CD14-positive monocyte (primary cell): ENCODE results near the gene CLDN24. TPM values are rescaled to one million over a fixed set of nuclear protein-coding genes. Genes with fewer than 3 reads are reported as not detected.

ENCODE experiments used
- DNase-seq, 3 donors: peaks; one replicate each; pipeline ENCODE4 v3.0.0-alpha.2; 2011 to 2022
- H2AFZ ChIP-seq: 2 replicates; pipeline ENCODE4 v1.6.0; 2012; ENCODE audit warnings: mild to moderate bottlenecking, low read depth, low read length, inconsistent platforms; ENCODE audit not compliant: insufficient read depth, poor library complexity, severe bottlenecking
- H3K27ac ChIP-seq, 2 donors: 1 replicate in 1 of 2; 2 replicates in 1 of 2; pipeline ENCODE4 v1.5.1; 2012 to 2013; ENCODE audit warnings: low read length in 2 of 2, control low read depth in 1 of 2, inconsistent platforms in 1 of 2, low read depth in 1 of 2, mild to moderate bottlenecking in 1 of 2
- H3K27me3 ChIP-seq, 2 donors: one replicate each; pipeline versions ENCODE4 v1.6.0 to v1.6.1; 2011 to 2013; ENCODE audit warnings: low read length in 2 of 2; ENCODE audit not compliant: control insufficient read depth in 2 of 2, insufficient read depth in 2 of 2
- H3K36me3 ChIP-seq, 2 donors: replicated peaks in 1 of 2; 1 replicate in 1 of 2; 2 replicates in 1 of 2; pipeline versions ENCODE4 v1.5.1 to v1.6.1; 2012 to 2013; ENCODE audit warnings: low read length in 2 of 2, control low read depth in 1 of 2, inconsistent platforms in 1 of 2, mild to moderate bottlenecking in 1 of 2; ENCODE audit not compliant: insufficient read depth in 2 of 2, control insufficient read depth in 1 of 2
- H3K4me1 ChIP-seq, 2 donors: 1 replicate in 1 of 2; 2 replicates in 1 of 2; pipeline versions ENCODE4 v1.5.1 to v1.6.1; 2012 to 2013; ENCODE audit warnings: low read length in 2 of 2, control low read depth in 1 of 2, inconsistent platforms in 1 of 2, mild to moderate bottlenecking in 1 of 2, moderate library complexity in 1 of 2; ENCODE audit not compliant: insufficient read depth in 2 of 2, control insufficient read depth in 1 of 2
- H3K4me2 ChIP-seq: replicated peaks from 2 replicates; pipeline ENCODE3; 2012; ENCODE audit warnings: low read length, moderate library complexity, mild to moderate bottlenecking; ENCODE audit not compliant: poor library complexity, severe bottlenecking; ENCODE audit errors: extremely low read depth
- H3K4me3 ChIP-seq, 3 experiments: fragments of 200-600 bp in 1 of 3; sonication (generic) in 1 of 3; replicated peaks in 1 of 3; 1 replicate in 2 of 3; 2 replicates in 1 of 3; pipeline ENCODE4 v1.5.1; 2011 to 2013; ENCODE audit warnings: low read length in 3 of 3, mild to moderate bottlenecking in 3 of 3, control low read depth in 2 of 3, low read depth in 2 of 3, inconsistent platforms in 1 of 3, moderate library complexity in 1 of 3
- H3K79me2 ChIP-seq: 2 replicates; pipeline ENCODE4 v1.6.0; 2012; ENCODE audit warnings: mild to moderate bottlenecking, control low read depth, inconsistent platforms, low read length, moderate library complexity; ENCODE audit not compliant: insufficient read depth
- H3K9ac ChIP-seq: 2 replicates; pipeline ENCODE4 v1.6.0; 2017; ENCODE audit warnings: low read length, mild to moderate bottlenecking; ENCODE audit not compliant: insufficient read depth, poor library complexity, severe bottlenecking
- H3K9me3 ChIP-seq, 2 donors: replicated peaks in 1 of 2; 1 replicate in 1 of 2; 2 replicates in 1 of 2; pipeline versions ENCODE4 v1.5.1 to v1.6.1; 2012 to 2013; ENCODE audit warnings: low read length in 2 of 2, control low read depth in 1 of 2; ENCODE audit not compliant: control insufficient read depth in 1 of 2, insufficient read depth in 1 of 2
- H4K20me1 ChIP-seq: 2 replicates; pipeline ENCODE4 v1.6.0; 2012; ENCODE audit warnings: mild to moderate bottlenecking, low read length, control low read depth, moderate library complexity; ENCODE audit not compliant: insufficient read depth
- H3K27ac Mint-ChIP-seq, 7 donors: one replicate each; pipeline ENCODE4 v1.8.0; 2020; ENCODE audit warnings: mild to moderate bottlenecking in 7 of 7, mixed read lengths in 7 of 7, moderate library complexity in 6 of 7, inconsistent platforms in 2 of 7
- H3K27me3 Mint-ChIP-seq, 3 donors: one replicate each; pipeline ENCODE4 v1.8.0; 2021 to 2022; ENCODE audit warnings: low read depth in 3 of 3, mild to moderate bottlenecking in 3 of 3, mixed read lengths in 3 of 3, moderate library complexity in 3 of 3, inconsistent platforms in 1 of 3
- H3K36me3 Mint-ChIP-seq, 2 donors: one replicate each; pipeline ENCODE4 v1.8.0; 2020; ENCODE audit warnings: mixed read lengths in 2 of 2, inconsistent platforms in 1 of 2, mild to moderate bottlenecking in 1 of 2
- H3K4me1 Mint-ChIP-seq: one replicate; pipeline ENCODE4 v1.8.0; 2020; ENCODE audit warnings: mild to moderate bottlenecking, mixed read lengths
- H3K4me3 Mint-ChIP-seq, 2 donors: one replicate each; pipeline ENCODE4 v1.8.0; 2020; ENCODE audit warnings: mild to moderate bottlenecking in 2 of 2, mixed read lengths in 2 of 2, moderate library complexity in 1 of 2
- H3K9me3 Mint-ChIP-seq, 7 donors: one replicate each; pipeline ENCODE4 v1.8.0; 2020 to 2022; ENCODE audit warnings: mixed read lengths in 7 of 7, mild to moderate bottlenecking in 6 of 7, moderate library complexity in 6 of 7, inconsistent platforms in 2 of 7
- CTCF ChIP-seq: fragments of 200-600 bp; IDR thresholded peaks from one replicate; pipeline ENCODE4 v1.8.0; 2022; ENCODE audit warnings: antibody characterized with exemption, mild to moderate bottlenecking
- WGBS: methylation state at CpG from one replicate; pipeline ENCODE4 v1.1.5; 2013; ENCODE audit warnings: missing lambda C conversion rate; ENCODE audit not compliant: insufficient coverage; 5-methylcytosine and 5-hydroxymethylcytosine counted together
- intact Hi-C, 2 donors: fragments of 100-400 bp; cut with micrococcal nuclease; formaldehyde crosslinking; loops; one replicate each; pipeline versions ENCODE4 v1.15.0 to v1.15.1; 2023
- polyA plus RNA-seq, 3 donors: library from polyadenylated mRNA; depleted of rRNA in 1 of 3; unstranded in 2 of 3; stranded (reverse) in 1 of 3; fragments of 300-500 nt in 2 of 3; fragments of >200 nt in 1 of 3; fragmentation: Illumina TruSeq in 2 of 3; gene quantifications; 1 replicate in 2 of 3; 2 replicates in 1 of 3; pipeline ENCODE4 v1.2.3, GENCODE V29; 2012 to 2021

The CLDN24 gene
- polyA plus RNA-seq, 3 donors: not detected

GRCh38 chr4:183328832-183329231 is 6.6 kb upstream of the CLDN24 start:
- no peaks in the 10 kb centered on the region for H3K36me3 Mint-ChIP-seq
- no peak overlapping the region for H3K4me3 ChIP-seq
- no peak overlapping the region for H2AFZ ChIP-seq
- H3K4me2 ChIP-seq: no peak overlapping the region
- no peaks in the 10 kb centered on the region for H3K36me3 ChIP-seq
- H3K9me3 ChIP-seq: no peaks in the 10 kb centered on the region
- no peak overlapping the region for H3K9ac ChIP-seq
- 78% methylated on average over 7 of the region's 7 CpGs for WGBS
- no peaks in the 10 kb centered on the region for H3K4me1 ChIP-seq
- no peaks in the 10 kb centered on the region for H3K4me1 Mint-ChIP-seq
- no peak overlapping the region for H3K27ac ChIP-seq
- no peak for DNase-seq
- H3K27me3 Mint-ChIP-seq: peaks cover 2 to 6% (median 5%) of the 10 kb centered on the region in 3 donors
- H3K79me2 ChIP-seq: no peaks in the 10 kb centered on the region
- no peak for TF ChIP-seq CTCF
- no peak overlapping the region for H3K4me3 Mint-ChIP-seq
- no peaks in the 10 kb centered on the region for H3K27me3 ChIP-seq
- H3K9me3 Mint-ChIP-seq: peaks cover 0 to 4% (median 0%) of the 10 kb centered on the region in 7 donors
- peak overlapping the region in 1 of 7 donors; percentile 26 for H3K27ac Mint-ChIP-seq
- intact Hi-C loops: no loop called here
- H4K20me1 ChIP-seq: no peaks in the 10 kb centered on the region

GRCh38 chr4:183327827-183328226 is 5.6 kb upstream of the CLDN24 start:
- WGBS: 100% methylated on average over 6 of the region's 7 CpGs
- H3K9me3 ChIP-seq: no peaks in the 10 kb centered on the region
- H3K4me1 Mint-ChIP-seq: no peaks in the 10 kb centered on the region
- peaks cover 0 to 4% (median 0%) of the 10 kb centered on the region in 7 donors for H3K9me3 Mint-ChIP-seq
- TF ChIP-seq CTCF: no peak
- H3K36me3 Mint-ChIP-seq: no peaks in the 10 kb centered on the region
- no peaks in the 10 kb centered on the region for H3K79me2 ChIP-seq
- H3K27ac Mint-ChIP-seq: no peak overlapping the region
- no peak overlapping the region for H3K9ac ChIP-seq
- DNase-seq: no peak
- no peak overlapping the region for H2AFZ ChIP-seq
- H3K27ac ChIP-seq: no peak overlapping the region
- no peaks in the 10 kb centered on the region for H3K4me1 ChIP-seq
- H3K4me3 ChIP-seq: no peak overlapping the region
- intact Hi-C loops: no loop called here
- peaks cover 2 to 5% (median 2%) of the 10 kb centered on the region in 3 donors for H3K27me3 Mint-ChIP-seq
- no peaks in the 10 kb centered on the region for H4K20me1 ChIP-seq
- H3K27me3 ChIP-seq: no peaks in the 10 kb centered on the region
- no peak overlapping the region for H3K4me2 ChIP-seq
- no peak overlapping the region for H3K4me3 Mint-ChIP-seq
- H3K36me3 ChIP-seq: no peaks in the 10 kb centered on the region
